Keratinocyte (primary cell): ENCODE results near the gene CA4.
"Not testable (repeated sequence)": the region's sequence is repeated elsewhere in the genome, so short reads cannot be mapped to it uniquely, and the experiment has no call there.

Experiments
- EZH2 ChIP-seq: IDR thresholded peaks from one replicate; pipeline ENCODE4 v1.6.1; 2012; ENCODE audit warnings: inconsistent platforms, mild to moderate bottlenecking, low read length, moderate library complexity
- TF ChIP-seq, protein P1 (sequence below), 3 experiments: IDR thresholded peaks in 1 of 3; conservative IDR thresholded peaks in 1 of 3; optimal IDR thresholded peaks in 1 of 3; 2 replicates in 2 of 3; 3 replicates in 1 of 3; pipeline versions ENCODE3 to v1.5.1; 2011; ENCODE audit warnings: low read length in 3 of 3, mild to moderate bottlenecking in 3 of 3, moderate library complexity in 2 of 3, control low read depth in 1 of 3, inconsistent platforms in 1 of 3; ENCODE audit not compliant: insufficient read depth in 2 of 3; ENCODE audit errors: extremely low read depth in 1 of 3

DNA sequence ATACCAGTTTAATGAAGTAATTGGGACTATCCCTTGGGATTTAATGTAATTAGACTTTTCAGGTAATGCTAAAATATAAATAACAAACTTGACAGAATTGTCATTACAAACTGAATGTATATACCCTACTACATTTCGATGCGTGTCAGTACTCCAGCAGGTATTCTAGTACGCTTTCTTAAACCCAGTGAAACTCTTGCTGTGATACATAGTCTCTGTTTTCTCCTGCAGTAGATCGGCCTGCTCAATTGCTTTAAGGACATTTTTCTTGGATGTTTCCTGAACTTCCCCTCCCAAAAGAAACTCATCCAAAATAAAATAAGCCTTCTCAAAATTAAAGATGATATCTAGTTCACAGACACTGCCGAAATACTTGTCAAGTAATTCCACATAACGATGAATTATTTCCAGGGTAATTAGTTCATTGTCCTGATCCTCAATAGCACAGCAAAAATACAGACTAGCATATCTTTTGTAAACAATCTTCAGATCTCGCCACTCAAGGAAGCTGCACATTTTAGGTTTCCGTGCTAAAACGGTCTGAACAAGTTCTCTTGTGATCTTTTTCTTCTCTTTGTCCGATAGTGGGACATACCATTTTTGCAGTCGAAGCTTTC lies 47.6 kb upstream of the CA4 start:
- TF ChIP-seq, protein P1, sequence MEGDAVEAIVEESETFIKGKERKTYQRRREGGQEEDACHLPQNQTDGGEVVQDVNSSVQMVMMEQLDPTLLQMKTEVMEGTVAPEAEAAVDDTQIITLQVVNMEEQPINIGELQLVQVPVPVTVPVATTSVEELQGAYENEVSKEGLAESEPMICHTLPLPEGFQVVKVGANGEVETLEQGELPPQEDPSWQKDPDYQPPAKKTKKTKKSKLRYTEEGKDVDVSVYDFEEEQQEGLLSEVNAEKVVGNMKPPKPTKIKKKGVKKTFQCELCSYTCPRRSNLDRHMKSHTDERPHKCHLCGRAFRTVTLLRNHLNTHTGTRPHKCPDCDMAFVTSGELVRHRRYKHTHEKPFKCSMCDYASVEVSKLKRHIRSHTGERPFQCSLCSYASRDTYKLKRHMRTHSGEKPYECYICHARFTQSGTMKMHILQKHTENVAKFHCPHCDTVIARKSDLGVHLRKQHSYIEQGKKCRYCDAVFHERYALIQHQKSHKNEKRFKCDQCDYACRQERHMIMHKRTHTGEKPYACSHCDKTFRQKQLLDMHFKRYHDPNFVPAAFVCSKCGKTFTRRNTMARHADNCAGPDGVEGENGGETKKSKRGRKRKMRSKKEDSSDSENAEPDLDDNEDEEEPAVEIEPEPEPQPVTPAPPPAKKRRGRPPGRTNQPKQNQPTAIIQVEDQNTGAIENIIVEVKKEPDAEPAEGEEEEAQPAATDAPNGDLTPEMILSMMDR (optimal IDR thresholded peaks at IDR 0.05 in 1 of 3, IDR thresholded peaks at IDR 0.05 in 1 of 3, conservative IDR thresholded peaks at IDR 0.05 in 1 of 3; ENCODE audit: extremely low read depth in 1 of 3, insufficient read depth in 2 of 3, low read length in 3 of 3) = not testable (repeated sequence)
- TF ChIP-seq EZH2 = not testable (repeated sequence)
